Esophagus (tissue), 2 donors: ENCODE measurements around the gene NEDD1. TPM values are rescaled to one million over a fixed set of nuclear protein-coding genes. Genes with fewer than 3 reads are reported as not detected.

Experiments
- H3K27ac ChIP-seq, 2 donors: one replicate each; pipeline ENCODE4 v1.5.1; 2013; ENCODE audit warnings: low read depth in 2 of 2, mild to moderate bottlenecking in 2 of 2, inconsistent platforms in 1 of 2, low read length in 1 of 2, moderate library complexity in 1 of 2
- H3K27me3 ChIP-seq, 2 donors: one replicate each; pipeline ENCODE4 v1.6.1; 2013; ENCODE audit warnings: low read length in 2 of 2, control low read depth in 1 of 2, mild to moderate bottlenecking in 1 of 2; ENCODE audit not compliant: insufficient read depth in 2 of 2, control insufficient read depth in 1 of 2
- H3K36me3 ChIP-seq, 2 donors: one replicate each; pipeline ENCODE4 v1.6.1; 2013; ENCODE audit warnings: low read length in 1 of 2; ENCODE audit not compliant: control insufficient read depth in 2 of 2, insufficient read depth in 2 of 2
- H3K4me1 ChIP-seq, 2 donors: one replicate each; pipeline ENCODE4 v1.6.1; 2013; ENCODE audit warnings: low read length in 1 of 2; ENCODE audit not compliant: control insufficient read depth in 2 of 2, insufficient read depth in 2 of 2
- H3K4me3 ChIP-seq, 2 donors: one replicate each; pipeline ENCODE4 v1.5.1; 2013; ENCODE audit warnings: low read length in 2 of 2, mild to moderate bottlenecking in 2 of 2, low read depth in 1 of 2, moderate library complexity in 1 of 2
- H3K9me3 ChIP-seq, 2 donors: one replicate each; pipeline ENCODE4 v1.6.1; 2013; ENCODE audit warnings: mild to moderate bottlenecking in 2 of 2, low read depth in 1 of 2, low read length in 1 of 2, moderate library complexity in 1 of 2; ENCODE audit not compliant: control insufficient read depth in 2 of 2, insufficient read depth in 1 of 2
- WGBS, 2 donors: extraction: QIAGEN DNeasy Blood & Tissue Kit; methylation state at CpG; one replicate each; pipeline ENCODE4 v1.1.7; 2013; 5-methylcytosine and 5-hydroxymethylcytosine counted together
- polyA plus RNA-seq, 2 donors: library from polyadenylated mRNA; stranded (reverse); fragments of 200-250 nt; gene quantifications; one replicate each; pipeline ENCODE4 v1.2.3, GENCODE V29; 2013
- donor health status: healthy with polysubstance abuse.
- donor health status: Bipolar disorder and iron deficiency.

NEDD1 gene
- polyA plus RNA-seq, 2 donors: 3.2 to 5.8 TPM

GRCh38 chr12:96994900-96995299 is 87.8 kb downstream of the NEDD1 start:
- Histone ChIP-seq H3K36me3 (no peaks in the 10 kb centered on the region), H3K27ac (no peak overlapping the region), H3K4me1 (no peaks in the 10 kb centered on the region), H3K9me3 (no peaks in the 10 kb centered on the region), H3K27me3 (no peaks in the 10 kb centered on the region), H3K4me3 (no peak overlapping the region)
- WGBS, 2 donors: 42 to 49% methylated on average over 5 of the region's 5 CpGs

- H3K4me3 ChIP-seq: no peak overlapping the region
- WGBS, 2 donors: 79 to 85% methylated on average over 6 of the region's 6 CpGs
- H3K27ac ChIP-seq: no peak overlapping the region
- H3K36me3 ChIP-seq: no peaks in the 10 kb centered on the region
- H3K27me3 ChIP-seq: no peaks in the 10 kb centered on the region
- no peaks in the 10 kb centered on the region for H3K9me3 ChIP-seq
- no peaks in the 10 kb centered on the region for H3K4me1 ChIP-seq
Measured at GRCh38 chr12:96995861-96996260, 88.8 kb downstream of the NEDD1 start.

GRCh38 chr12:96997797-96998484 is 90.9 kb downstream of the NEDD1 start:
- H3K36me3 ChIP-seq: no peaks in the 10 kb centered on the region
- H3K9me3 ChIP-seq: no peaks in the 10 kb centered on the region
- H3K27ac ChIP-seq: no peak overlapping the region
- WGBS, 2 donors: 85 to 87% methylated on average over 7 of the region's 7 CpGs
- no peak overlapping the region for H3K4me3 ChIP-seq
- H3K27me3 ChIP-seq: peaks cover 0 to 3% of the 10 kb centered on the region in 2 donors
- no peaks in the 10 kb centered on the region for H3K4me1 ChIP-seq

- Histone ChIP-seq H3K27me3 (peaks cover 0 to 3% of the 10 kb centered on the region in 2 donors), H3K27ac (no peak overlapping the region), H3K4me1 (no peaks in the 10 kb centered on the region), H3K4me3 (no peak overlapping the region), H3K36me3 (no peaks in the 10 kb centered on the region), H3K9me3 (peaks cover 0 to 2% of the 10 kb centered on the region in 2 donors)
- 91 to 95% methylated on average over 8 of the region's 8 CpGs for WGBS, 2 donors
Measured at GRCh38 chr12:97003276-97003675, 96.2 kb downstream of the NEDD1 start.
